Esophagus muscularis mucosa (tissue), 3 donors: ENCODE data around the gene BMP2K.

ENCODE experiments used
- CTCF ChIP-seq, 3 experiments: fragments of 200-600 bp in 2 of 3; fragments of 450-650 bp in 1 of 3; sonication (generic) in 2 of 3; IDR thresholded peaks; one replicate each; pipeline ENCODE4 v1.5.1; 2017 to 2019; ENCODE audit warnings: antibody characterized with exemption in 3 of 3, mild to moderate bottlenecking in 2 of 3, moderate library complexity in 1 of 3
- POLR2A ChIP-seq: fragments of 450-650 bp; IDR thresholded peaks from one replicate; pipeline ENCODE4 v1.6.1; 2017; ENCODE audit warnings: antibody characterized with exemption, moderate library complexity, mild to moderate bottlenecking, low read depth

GRCh38 chr4:78763251-78763650 is 12.9 kb upstream of the BMP2K start:
- TF ChIP-seq CTCF (IDR thresholded peaks at IDR 0.05) (no peak), POLR2A (no peak)
